Measurements from ENCODE around the gene ELMOD1. TPM values are rescaled to one million over a fixed set of nuclear protein-coding genes. Genes with fewer than 3 reads are reported as not detected.

The ELMOD1 gene
- total RNA-seq, 2 donors from 2014 or later: not detected

GRCh38 chr11:107707215-107707671 is 116.3 kb downstream of the ELMOD1 start:
- WGBS, 2 donors: 69 to 85% methylated on average over 3 of the region's 3 CpGs
- TF ChIP-seq POLR2A (IDR thresholded peaks at IDR 0.05) (no peak), CTCF (IDR thresholded peaks at IDR 0.05) (no peak)

GRCh38 chr11:107707807-107708206 is 116.9 kb downstream of the ELMOD1 start:
- DNase-seq: no peak

More at GRCh38 chr11:107707215-107707671, 116.3 kb downstream of the ELMOD1 start:
- intact Hi-C loops (cut with DNase I): no loop called here
- Histone ChIP-seq H3K36me3 (replicated peaks in 1 of 2; ENCODE audit: insufficient read depth in 1 of 2, low read depth in 2 of 2) (no peaks in the 10 kb centered on the region), H3K27ac (no peak overlapping the region), H3K4me3 (no peak overlapping the region), H3K9me3 (no peaks in the 10 kb centered on the region), H3K27me3 (no peaks in the 10 kb centered on the region), H3K4me1 (peaks cover 5% of the 10 kb centered on the region)
- ATAC-seq (no peak), DNase-seq (no peak)

GRCh38 chr11:107708792-107709191 is 117.8 kb downstream of the ELMOD1 start:
- peaks cover 5% of the 10 kb centered on the region for H3K4me1 ChIP-seq
- no peak for ATAC-seq
- TF ChIP-seq CTCF (IDR thresholded peaks at IDR 0.05): no peak
- TF ChIP-seq POLR2A (IDR thresholded peaks at IDR 0.05): no peak
- H3K27ac ChIP-seq: no peak overlapping the region
- H3K36me3 ChIP-seq (replicated peaks in 1 of 2; ENCODE audit: insufficient read depth in 1 of 2, low read depth in 2 of 2): no peaks in the 10 kb centered on the region
- H3K27me3 ChIP-seq: no peaks in the 10 kb centered on the region
- no peak for DNase-seq
- no peak overlapping the region for H3K4me3 ChIP-seq
- intact Hi-C loops (cut with DNase I): no loop called here
- 77 to 80% methylated on average over 3 of the region's 3 CpGs for WGBS, 2 donors
- H3K9me3 ChIP-seq: no peaks in the 10 kb centered on the region

More at GRCh38 chr11:107707807-107708206, 116.9 kb downstream of the ELMOD1 start:
- TF ChIP-seq CTCF (IDR thresholded peaks at IDR 0.05): no peak
- TF ChIP-seq POLR2A (IDR thresholded peaks at IDR 0.05): no peak
- Histone ChIP-seq H3K36me3 (replicated peaks in 1 of 2; ENCODE audit: insufficient read depth in 1 of 2, low read depth in 2 of 2) (no peaks in the 10 kb centered on the region), H3K27me3 (no peaks in the 10 kb centered on the region), H3K4me1 (peaks cover 5% of the 10 kb centered on the region), H3K27ac (no peak overlapping the region), H3K4me3 (no peak overlapping the region), H3K9me3 (no peaks in the 10 kb centered on the region)
- intact Hi-C loops (cut with DNase I): no loop called here
- 22 to 35% methylated on average over 4 of the region's 4 CpGs for WGBS, 2 donors
- no peak for ATAC-seq

DNA sequence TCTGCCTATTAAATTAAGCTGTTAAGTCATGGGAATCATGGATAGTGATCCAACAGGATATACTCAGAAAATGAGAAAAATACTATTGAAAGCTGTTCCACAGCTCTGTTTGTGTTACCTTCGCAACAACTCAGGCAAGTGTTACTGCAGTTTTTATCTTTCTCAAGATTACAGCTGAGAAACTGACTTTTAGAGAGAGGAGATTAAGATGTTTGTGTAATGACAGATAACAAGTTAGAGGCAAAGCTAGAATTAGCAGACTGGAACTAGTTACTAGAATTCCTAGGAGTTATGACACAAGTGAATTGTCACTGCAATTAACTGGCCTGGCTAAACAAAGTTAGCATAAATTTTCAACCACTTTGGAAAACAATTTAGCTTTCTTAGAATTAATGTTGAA is 119.4 kb downstream of the ELMOD1 start:
- ATAC-seq: no peak
- Histone ChIP-seq H3K9me3 (no peaks in the 10 kb centered on the region), H3K27me3 (no peaks in the 10 kb centered on the region), H3K4me3 (no peak overlapping the region), H3K36me3 (replicated peaks in 1 of 2; ENCODE audit: insufficient read depth in 1 of 2, low read depth in 2 of 2) (no peaks in the 10 kb centered on the region), H3K4me1 (peaks cover 5% of the 10 kb centered on the region), H3K27ac (no peak overlapping the region)
- WGBS, 2 donors: 30 to 63% methylated on average over 1 of the region's 1 CpG
- TF ChIP-seq POLR2A (IDR thresholded peaks at IDR 0.05) (no peak), CTCF (IDR thresholded peaks at IDR 0.05) (no peak)
- intact Hi-C loops (cut with DNase I): no loop called here
- DNase-seq: no peak
